C4-2B (cell line): Measurements from ENCODE around the gene CMTR2.
A peak's percentile ranks its signal among the peaks of the same experiment; 100 is the strongest.

Experiments
- H3K27ac ChIP-seq: fragments of 450-650 bp; 2 replicates; pipeline ENCODE4 v1.5.1; 2017
- ZFX ChIP-seq: fragments of 450-650 bp; IDR thresholded peaks from 2 replicates; pipeline ENCODE4 v1.6.1; 2017
- TF ChIP-seq, protein P1 (sequence below): fragments of 450-650 bp; conservative IDR thresholded peaks from 2 replicates; pipeline ENCODE4 v1.5.1; 2017; ENCODE audit warnings: mild to moderate bottlenecking

The CMTR2 gene

DNA sequence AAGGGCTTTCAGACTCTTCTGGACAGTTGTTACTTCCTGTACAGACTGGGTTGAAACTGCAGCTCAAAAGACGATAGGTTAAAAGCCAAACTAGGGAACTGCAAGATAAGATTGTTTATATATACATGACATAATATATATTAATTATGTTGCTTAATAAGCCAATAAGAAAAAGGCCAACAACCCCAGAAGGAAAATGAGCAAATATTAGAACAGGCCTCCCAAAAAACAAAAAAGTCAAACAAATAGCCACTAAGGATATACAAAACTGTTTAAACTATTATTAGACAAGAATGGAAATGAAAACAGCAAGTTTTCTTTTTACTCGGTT is 495 bp upstream of the CMTR2 start:
- TF ChIP-seq, protein P1, sequence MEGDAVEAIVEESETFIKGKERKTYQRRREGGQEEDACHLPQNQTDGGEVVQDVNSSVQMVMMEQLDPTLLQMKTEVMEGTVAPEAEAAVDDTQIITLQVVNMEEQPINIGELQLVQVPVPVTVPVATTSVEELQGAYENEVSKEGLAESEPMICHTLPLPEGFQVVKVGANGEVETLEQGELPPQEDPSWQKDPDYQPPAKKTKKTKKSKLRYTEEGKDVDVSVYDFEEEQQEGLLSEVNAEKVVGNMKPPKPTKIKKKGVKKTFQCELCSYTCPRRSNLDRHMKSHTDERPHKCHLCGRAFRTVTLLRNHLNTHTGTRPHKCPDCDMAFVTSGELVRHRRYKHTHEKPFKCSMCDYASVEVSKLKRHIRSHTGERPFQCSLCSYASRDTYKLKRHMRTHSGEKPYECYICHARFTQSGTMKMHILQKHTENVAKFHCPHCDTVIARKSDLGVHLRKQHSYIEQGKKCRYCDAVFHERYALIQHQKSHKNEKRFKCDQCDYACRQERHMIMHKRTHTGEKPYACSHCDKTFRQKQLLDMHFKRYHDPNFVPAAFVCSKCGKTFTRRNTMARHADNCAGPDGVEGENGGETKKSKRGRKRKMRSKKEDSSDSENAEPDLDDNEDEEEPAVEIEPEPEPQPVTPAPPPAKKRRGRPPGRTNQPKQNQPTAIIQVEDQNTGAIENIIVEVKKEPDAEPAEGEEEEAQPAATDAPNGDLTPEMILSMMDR: no peak
- TF ChIP-seq ZFX: no peak
- peak overlapping the region; percentile 90 for H3K27ac ChIP-seq

DNA sequence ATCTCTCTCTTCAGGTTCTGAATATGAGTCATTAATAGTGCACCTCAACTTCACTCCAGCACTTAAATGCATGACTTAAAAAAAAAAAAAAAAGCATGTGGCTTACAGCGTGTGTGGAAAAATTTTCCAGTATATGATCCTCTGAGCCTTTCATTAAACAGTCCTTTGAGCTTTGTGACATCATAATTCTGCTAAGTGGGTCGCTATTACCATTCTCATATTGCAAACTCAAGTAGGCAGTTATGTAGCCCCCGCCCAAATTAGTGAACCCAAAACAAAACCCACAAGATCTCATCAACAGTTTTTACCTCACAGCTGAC is 672 bp downstream of the CMTR2 start:
- H3K27ac ChIP-seq: peak overlapping the region; percentile 90
- no peak for TF ChIP-seq ZFX
- TF ChIP-seq, protein P1: no peak

DNA sequence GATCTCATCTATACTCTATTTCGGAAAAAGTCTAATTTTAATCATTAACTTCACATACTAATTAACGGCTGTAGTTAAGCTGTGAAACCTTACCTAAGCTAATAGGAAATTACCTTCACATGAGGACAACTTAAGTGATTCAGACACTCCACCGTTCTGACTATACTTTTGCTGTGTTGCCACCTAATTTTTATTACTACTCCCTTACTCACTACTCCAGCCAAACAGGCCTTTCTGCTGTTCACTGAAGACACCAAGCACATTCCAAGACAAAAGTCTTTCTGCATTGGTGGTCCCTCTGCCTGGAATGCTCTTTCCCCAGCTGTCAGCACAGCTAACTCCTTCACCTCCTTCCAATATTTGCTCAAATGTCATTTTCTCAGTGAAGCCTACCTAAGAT is 1.3 kb downstream of the CMTR2 start:
- no peak for TF ChIP-seq ZFX
- TF ChIP-seq, protein P1: no peak
- H3K27ac ChIP-seq: no peak overlapping the region

DNA sequence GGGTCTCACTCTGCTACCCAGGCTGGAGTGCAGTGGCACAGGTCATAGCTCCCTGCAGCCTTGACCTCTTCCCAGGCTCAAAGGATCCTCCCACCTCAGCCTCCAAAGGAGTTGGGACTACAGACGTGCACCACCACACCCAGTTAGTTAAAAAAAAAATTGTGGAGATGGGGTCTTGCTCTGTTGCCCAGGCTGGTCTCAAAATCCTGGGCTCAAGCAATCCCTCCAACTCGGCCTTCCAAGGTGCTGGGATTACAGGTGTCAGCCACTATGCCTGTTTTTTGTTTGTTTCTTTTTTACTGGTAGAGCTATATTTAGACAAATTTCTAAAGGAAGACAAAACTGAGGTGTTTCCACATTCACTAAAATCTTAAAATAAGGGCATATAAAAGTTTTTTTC is 1.7 kb downstream of the CMTR2 start:
- TF ChIP-seq, protein P1: no peak
- TF ChIP-seq ZFX: no peak
- no peak overlapping the region for H3K27ac ChIP-seq

DNA sequence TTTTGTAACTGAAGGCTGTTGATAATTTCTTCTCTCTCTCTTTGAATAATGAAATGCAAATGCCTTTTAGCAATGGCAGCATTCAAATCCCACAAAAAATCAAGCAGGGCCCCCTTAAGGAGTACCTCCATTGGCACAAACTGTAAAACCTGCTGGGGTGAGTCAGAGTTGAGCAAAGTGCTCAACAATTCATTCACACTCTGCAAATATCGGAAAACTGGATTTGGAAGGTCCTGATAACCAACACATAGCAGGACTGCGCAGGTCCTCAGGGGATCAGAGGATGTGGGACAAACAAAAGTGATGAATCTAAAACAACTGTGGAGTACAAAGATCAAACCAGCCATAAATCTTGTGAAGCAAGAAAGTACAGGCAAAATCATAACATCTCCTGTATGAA is 5.6 kb downstream of the CMTR2 start:
- H3K27ac ChIP-seq: no peak overlapping the region
- TF ChIP-seq ZFX: no peak
- TF ChIP-seq, protein P1: no peak

DNA sequence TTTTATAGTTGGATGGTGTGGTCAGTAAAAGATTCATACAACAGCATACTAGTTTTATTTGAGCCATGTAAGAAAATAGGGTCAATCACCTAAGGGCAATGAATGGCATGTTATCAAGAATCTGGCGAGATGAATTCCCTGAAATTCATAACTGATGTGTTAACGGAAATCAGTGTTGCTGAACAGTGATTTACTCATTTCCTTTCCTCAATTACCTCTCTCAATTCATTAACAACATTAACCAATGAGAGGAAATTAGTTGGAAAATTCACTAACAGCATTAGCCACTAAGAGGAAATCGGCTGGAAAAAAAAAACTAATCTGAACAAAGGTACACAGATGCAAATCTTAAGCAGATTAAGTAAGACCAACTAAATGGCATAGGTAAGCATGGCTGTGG is 6.3 kb downstream of the CMTR2 start:
- H3K27ac ChIP-seq: no peak overlapping the region
- no peak for TF ChIP-seq ZFX

DNA sequence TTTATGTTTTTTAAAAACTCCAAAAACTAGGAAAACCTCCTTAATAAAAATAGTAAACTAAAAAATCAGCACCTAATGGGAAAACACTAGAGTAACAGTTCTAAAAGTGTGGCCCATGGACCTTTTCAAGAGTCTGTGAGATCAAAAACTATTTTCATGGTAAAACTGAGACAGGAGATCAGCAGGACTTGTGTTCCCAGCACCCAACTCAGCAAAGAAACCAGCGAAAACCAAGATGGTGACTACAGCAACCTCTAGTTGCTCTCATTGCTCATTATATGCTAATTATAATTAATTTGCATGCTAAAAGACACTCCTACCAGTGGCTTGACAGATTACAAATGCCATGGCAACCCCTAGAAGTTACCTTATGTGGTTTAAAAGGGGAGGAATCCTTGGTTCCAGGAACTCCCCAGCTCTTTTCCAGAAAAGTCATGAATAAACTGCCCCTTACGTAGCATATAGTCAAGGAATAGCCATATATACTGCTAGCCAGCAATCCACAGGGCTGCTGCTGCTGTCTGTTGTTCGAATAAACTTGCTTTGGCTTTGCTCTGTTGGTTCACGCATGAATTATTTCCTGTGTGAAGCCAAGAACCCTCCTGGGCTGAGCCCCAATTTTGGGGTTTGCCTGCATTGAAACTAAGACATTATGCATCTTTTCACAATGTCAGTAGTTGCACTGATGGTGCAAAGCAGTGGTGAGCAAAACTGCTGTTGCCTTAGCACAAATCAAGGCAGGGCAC is 12.4 kb downstream of the CMTR2 start:
- TF ChIP-seq, protein P1: no peak
- no peak for TF ChIP-seq ZFX
- no peak overlapping the region for H3K27ac ChIP-seq

DNA sequence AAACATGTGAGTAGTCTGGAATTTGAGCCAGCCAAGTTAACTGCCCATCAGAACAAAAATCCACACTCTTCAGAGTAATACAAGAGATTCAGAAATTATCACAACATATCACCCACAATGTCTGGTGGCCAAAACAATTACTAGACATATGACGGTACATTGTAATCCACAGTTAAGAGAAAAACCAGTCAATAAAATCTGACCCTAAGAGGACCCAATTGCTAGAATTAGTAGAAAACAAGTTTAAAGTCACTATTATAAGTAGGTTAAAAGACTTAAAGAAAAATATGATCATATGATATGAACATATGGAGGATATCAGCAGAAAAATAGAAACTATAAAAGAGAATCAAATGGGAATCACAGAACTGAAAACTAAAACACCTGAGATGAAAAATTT is 15.8 kb downstream of the CMTR2 start:
- TF ChIP-seq ZFX: no peak
- TF ChIP-seq, protein P1: no peak

More for the DNA sequence above, 15.8 kb downstream of the CMTR2 start:
- H3K27ac ChIP-seq: no peak overlapping the region
